ENCODE measurements around the gene BLOC1S3. TPM values are rescaled to one million over a fixed set of nuclear protein-coding genes. Genes with fewer than 3 reads are reported as not detected.

The BLOC1S3 gene
- total RNA-seq, 1 donor from 2014 or later, result 12.6 TPM

- intact Hi-C loops (cut with micrococcal nuclease), result no loop called here
These were observed 17.5 kb upstream of the BLOC1S3 start, which contains the start of gene NKPD1 for GRCh38 chr19:45160870-45161737. Gene NKPD1, minus strand, starts transcription at chr19:45160982. Its CDS starts 832 bp downstream, at chr19:45160150.

- intact Hi-C loops (cut with micrococcal nuclease), result no loop called here
These were observed 16.6 kb upstream of the BLOC1S3 start for GRCh38 chr19:45161738-45162607.

GRCh38 chr19:45162608-45163143 is 15.9 kb upstream of the BLOC1S3 start:
- intact Hi-C loops (cut with micrococcal nuclease), result no loop called here

- intact Hi-C loops (cut with micrococcal nuclease), result no loop called here
These were observed 15.4 kb upstream of the BLOC1S3 start for GRCh38 chr19:45163156-45163555.

- intact Hi-C loops (cut with micrococcal nuclease), result no loop called here
These were observed 14.7 kb upstream of the BLOC1S3 start for GRCh38 chr19:45163751-45164460.

GRCh38 chr19:45164577-45165335 is 13.8 kb upstream of the BLOC1S3 start:
- intact Hi-C loops (cut with micrococcal nuclease), result no loop called here

GRCh38 chr19:45166723-45167252 is 11.8 kb upstream of the BLOC1S3 start:
- intact Hi-C loops (cut with micrococcal nuclease), result no loop called here

GRCh38 chr19:45168767-45169351 is 9.7 kb upstream of the BLOC1S3 start:
- intact Hi-C loops (cut with micrococcal nuclease), result no loop called here

- intact Hi-C loops (cut with micrococcal nuclease), result no loop called here
These were observed 9.0 kb upstream of the BLOC1S3 start for GRCh38 chr19:45169602-45170001.

- intact Hi-C loops (cut with micrococcal nuclease), result no loop called here
These were observed 8.2 kb upstream of the BLOC1S3 start for GRCh38 chr19:45170146-45171106.

GRCh38 chr19:45171211-45171623 is 7.4 kb upstream of the BLOC1S3 start:
- intact Hi-C loops (cut with micrococcal nuclease), result no loop called here

- intact Hi-C loops (cut with micrococcal nuclease), result no loop called here
These were observed 6.4 kb upstream of the BLOC1S3 start for GRCh38 chr19:45172173-45172572.

GRCh38 chr19:45172611-45173208 is 5.9 kb upstream of the BLOC1S3 start:
- intact Hi-C loops (cut with micrococcal nuclease), result no loop called here

- intact Hi-C loops (cut with micrococcal nuclease), result no loop called here
These were observed 4.8 kb upstream of the BLOC1S3 start for GRCh38 chr19:45173816-45174215.

- intact Hi-C loops (cut with micrococcal nuclease), result loop anchor here (5.0 kb wide), 3 partner anchors 98 to 727 kb away; partner anchors contain the start of genes FOSB, GEMIN7, MYPOP and ZNF296
These were observed 2.9 kb upstream of the BLOC1S3 start for GRCh38 chr19:45175515-45176345.

- intact Hi-C loops (cut with micrococcal nuclease), result loop anchor here (1.0 to 5.0 kb wide), 8 partner anchors 73 to 724 kb away; partner anchors contain the start of genes ERCC2, FOSB, GEMIN7 and MARK4
These were observed 745 bp upstream of the BLOC1S3 start, which contains the start of gene TRAPPC6A for GRCh38 chr19:45177817-45178261. Gene TRAPPC6A, minus strand, starts transcription at chr19:45178237. Its CDS starts 19 bp downstream, at chr19:45178218.
